D721Med (cell line): ENCODE measurements around the gene PTPRG.
"Not testable (repeated sequence)": the region's sequence is repeated elsewhere in the genome, so short reads cannot be mapped to it uniquely, and the experiment has no call there.

Experiments used
- DNase-seq: peaks from one replicate; pipeline ENCODE4 v3.0.0; 2011; ENCODE audit warnings: low spot score; ENCODE audit not compliant: insufficient read length
- FAIRE-seq: peaks from 2 replicates; lab custom pipeline; 2011; peaks lifted over from hg19 to GRCh38; lab: Jason Lieb, UNC
- TF ChIP-seq, protein P1 (sequence below): IDR thresholded peaks from 2 replicates; pipeline ENCODE4 v1.5.1; 2012; ENCODE audit warnings: mild to moderate bottlenecking, control low read depth; ENCODE audit not compliant: insufficient read depth; ENCODE audit errors: missing control alignments

Gene PTPRG

DNA sequence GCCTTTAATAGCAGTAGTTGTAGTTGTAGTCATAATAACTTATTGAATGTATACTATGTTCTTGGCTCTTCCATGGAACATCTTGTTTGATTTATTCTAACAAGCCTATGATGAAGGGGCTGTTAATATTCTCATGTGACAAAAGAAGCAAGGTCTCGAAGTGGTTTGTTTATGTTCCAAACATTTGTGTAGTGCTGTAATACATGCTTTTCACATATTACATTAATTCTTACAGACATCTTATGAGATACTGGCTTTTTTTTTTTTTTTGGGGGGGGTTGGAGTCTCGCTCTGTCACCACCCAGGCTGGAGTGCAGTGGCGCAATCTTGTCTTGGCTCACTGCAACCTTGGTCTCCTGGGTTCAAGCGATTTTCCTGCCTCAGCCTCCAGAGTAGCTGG is 252.3 kb downstream of the PTPRG start:
- TF ChIP-seq, protein P1, sequence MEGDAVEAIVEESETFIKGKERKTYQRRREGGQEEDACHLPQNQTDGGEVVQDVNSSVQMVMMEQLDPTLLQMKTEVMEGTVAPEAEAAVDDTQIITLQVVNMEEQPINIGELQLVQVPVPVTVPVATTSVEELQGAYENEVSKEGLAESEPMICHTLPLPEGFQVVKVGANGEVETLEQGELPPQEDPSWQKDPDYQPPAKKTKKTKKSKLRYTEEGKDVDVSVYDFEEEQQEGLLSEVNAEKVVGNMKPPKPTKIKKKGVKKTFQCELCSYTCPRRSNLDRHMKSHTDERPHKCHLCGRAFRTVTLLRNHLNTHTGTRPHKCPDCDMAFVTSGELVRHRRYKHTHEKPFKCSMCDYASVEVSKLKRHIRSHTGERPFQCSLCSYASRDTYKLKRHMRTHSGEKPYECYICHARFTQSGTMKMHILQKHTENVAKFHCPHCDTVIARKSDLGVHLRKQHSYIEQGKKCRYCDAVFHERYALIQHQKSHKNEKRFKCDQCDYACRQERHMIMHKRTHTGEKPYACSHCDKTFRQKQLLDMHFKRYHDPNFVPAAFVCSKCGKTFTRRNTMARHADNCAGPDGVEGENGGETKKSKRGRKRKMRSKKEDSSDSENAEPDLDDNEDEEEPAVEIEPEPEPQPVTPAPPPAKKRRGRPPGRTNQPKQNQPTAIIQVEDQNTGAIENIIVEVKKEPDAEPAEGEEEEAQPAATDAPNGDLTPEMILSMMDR: no peak
- FAIRE-seq (no peak), DNase-seq (no peak)

DNA sequence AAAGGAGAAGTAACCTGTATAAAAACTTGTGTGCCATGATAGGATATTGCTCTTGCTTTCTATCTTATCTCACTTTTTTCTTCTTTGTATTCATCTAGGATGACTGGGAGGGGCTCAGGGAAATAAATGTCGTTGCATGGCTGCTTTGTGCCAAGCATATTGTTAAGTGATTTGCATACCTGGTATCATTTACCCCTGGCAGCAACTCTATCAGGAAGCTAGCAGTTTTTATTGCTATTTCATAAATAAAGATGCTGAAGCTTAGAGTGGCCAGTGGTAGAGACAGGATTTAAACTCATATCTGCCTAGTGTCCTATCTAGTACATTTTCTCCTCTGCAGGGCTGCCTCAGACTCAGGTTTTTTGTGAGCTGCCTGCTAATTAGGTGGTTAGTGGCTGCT is 253.3 kb downstream of the PTPRG start:
- DNase-seq: no peak
- FAIRE-seq: no peak
- TF ChIP-seq, protein P1: no peak

DNA sequence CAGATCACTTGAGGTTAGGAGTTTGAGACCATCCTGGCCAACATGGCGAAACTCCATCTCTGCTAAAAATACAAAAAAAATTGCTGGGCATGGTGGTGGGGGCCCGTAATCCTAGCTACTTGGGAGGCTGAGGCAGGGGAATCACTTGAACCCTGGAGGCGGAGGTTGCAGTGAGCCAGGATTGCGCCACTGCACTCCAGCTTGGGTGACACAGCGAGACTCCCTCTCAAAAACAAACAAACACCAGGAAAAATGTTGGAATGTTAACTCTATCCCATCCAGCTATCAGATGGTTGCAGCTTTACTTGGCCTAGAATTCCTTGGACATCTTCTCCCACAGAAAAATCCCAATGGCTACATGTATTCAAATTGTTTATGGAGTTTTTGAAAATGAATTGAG is 254.9 kb downstream of the PTPRG start:
- FAIRE-seq, DNase-seq: not testable (repeated sequence)

DNA sequence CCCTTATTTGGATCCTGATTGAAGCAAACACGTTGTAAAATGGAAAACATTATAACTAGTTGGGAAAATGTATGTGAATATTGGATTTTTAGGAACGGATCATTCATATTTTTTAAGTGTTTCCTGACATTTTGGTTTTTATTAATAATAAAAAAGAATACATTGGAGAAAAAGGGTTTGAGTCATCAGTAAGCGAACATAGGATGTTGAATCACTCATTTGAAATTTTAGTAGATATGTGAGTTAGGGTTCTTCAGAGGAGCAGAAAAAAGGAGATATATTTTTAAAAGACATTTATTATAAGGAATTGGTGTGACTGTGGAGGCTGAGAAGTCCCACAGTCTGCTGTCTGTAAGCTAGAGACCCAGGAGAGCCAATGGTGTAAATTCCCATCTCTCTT is 258.5 kb downstream of the PTPRG start:
- DNase-seq (no peak), FAIRE-seq (no peak)
- TF ChIP-seq, protein P1: no peak

DNA sequence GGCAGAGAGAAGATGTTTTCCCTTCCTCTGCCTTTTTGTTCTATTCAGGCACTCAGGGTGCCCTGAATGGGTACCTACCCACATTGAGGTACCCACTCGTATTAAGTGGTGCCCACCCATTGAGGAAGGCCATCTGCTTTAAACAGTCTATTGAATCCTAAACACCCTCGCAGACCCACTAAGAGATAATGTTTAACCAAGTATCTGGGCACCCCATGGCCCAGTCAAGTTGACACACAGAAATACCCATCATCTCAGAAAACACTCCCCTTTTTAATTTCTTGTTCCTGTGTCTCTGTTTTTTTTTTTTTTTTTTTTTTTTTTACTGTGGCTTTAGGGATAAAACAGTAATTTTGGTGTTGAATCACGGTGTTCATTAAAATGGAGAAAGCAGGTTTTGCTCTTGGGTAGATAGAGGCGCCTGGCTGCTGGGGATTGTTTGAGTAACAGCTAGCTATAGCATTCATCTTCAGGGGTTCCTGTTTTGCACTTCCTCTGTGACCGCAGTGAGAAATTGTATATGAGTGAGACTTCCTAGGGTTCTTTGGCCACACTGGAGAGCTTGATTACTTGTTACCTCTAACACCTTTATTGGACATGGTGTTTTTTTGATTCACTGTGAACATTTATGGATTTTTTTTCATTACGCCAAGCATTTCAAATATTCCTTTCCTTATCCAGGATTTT is 259.1 kb downstream of the PTPRG start:
- no peak for FAIRE-seq

DNA sequence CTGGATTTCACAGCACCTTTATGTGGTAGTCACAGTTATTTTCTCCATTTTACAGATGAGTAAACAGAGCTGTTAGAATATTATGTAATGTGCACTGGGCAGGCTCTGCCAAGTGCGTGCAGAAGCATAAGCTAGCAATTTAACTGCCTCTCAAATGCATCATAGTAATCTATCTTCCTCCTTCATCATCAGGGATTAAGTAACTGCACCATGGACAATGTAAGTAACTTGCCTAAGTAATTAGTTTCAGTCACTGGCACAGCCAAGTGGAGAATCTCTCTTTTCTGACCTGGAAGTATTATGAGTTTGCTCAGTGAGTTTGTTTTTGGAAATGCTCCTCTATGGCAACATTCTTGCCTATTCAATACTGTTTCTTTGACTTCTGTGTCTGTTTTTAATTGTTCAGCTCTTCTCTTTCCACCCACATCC is 260.5 kb downstream of the PTPRG start:
- TF ChIP-seq, protein P1: no peak
- FAIRE-seq: no peak
- no peak for DNase-seq

More for the DNA sequence above, 259.1 kb downstream of the PTPRG start:
- no peak for DNase-seq
- TF ChIP-seq, protein P1: no peak

DNA sequence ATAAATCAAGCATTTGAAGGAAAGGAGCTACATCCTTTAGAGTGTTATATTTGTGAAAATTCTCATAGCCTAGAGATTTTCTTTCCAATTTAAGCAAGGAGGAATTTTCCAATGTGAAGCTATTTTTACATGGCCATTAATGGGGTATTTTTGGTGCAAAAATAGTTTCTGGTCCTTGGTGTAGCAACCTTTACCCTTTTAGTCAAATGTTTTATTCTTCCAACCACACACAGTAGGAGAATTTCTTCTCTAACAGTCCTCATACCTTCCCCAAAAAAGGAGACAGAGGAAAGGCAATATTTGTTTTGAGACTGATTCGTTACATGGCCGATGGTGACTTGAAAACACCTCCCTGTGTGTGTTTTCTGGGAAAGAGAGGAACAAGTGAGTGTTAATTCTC is 261.2 kb downstream of the PTPRG start:
- no peak for DNase-seq
- no peak for FAIRE-seq
- TF ChIP-seq, protein P1: no peak
